Dermis lymphatic vessel endothelial cell (primary cell): ENCODE data around the gene MINK1. TPM values are rescaled to one million over a fixed set of nuclear protein-coding genes. Genes with fewer than 3 reads are reported as not detected.

Experiments used
- total RNA-seq: library from RNA; depleted of rRNA; stranded (reverse); fragments of >200 nt; gene quantifications from 2 replicates; pipeline ENCODE4 v1.2.1, GENCODE V29; 2014

The MINK1 gene
- 25.5 and 31.3 TPM in 2 replicates for total RNA-seq

GRCh38 chr17:4833178-4833940, at the start of gene MINK1:
Gene MINK1 (plus strand): TSS chr17:4833340. CDS start chr17:4833584, 244 bp downstream.

DNA sequence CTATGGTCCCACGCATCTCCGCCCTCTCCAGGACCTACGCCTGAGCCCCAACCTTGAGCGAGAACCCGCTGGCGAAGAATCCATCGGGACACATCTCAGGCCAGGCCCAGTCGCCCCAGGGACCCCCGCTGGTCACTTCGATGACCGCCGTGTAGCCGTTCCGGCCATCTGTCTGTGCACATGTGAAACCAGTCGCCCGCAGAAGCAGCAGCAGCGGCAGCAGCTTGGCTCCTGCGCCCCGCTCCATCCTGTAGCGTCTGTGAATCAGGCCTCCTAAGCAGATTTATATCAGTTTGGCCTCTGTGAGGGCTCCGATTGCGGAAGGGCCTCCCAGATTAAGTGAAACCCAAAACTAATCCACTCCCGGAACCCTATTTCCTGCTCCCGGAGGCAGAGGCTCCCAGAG, 47.0 kb upstream of the MINK1 start, which contains the start of gene VMO1:
TSS of gene VMO1 (minus strand) at position 259 of the 406 bp plus-strand sequence. CDS start at position 247, 12 bp downstream.

DNA sequence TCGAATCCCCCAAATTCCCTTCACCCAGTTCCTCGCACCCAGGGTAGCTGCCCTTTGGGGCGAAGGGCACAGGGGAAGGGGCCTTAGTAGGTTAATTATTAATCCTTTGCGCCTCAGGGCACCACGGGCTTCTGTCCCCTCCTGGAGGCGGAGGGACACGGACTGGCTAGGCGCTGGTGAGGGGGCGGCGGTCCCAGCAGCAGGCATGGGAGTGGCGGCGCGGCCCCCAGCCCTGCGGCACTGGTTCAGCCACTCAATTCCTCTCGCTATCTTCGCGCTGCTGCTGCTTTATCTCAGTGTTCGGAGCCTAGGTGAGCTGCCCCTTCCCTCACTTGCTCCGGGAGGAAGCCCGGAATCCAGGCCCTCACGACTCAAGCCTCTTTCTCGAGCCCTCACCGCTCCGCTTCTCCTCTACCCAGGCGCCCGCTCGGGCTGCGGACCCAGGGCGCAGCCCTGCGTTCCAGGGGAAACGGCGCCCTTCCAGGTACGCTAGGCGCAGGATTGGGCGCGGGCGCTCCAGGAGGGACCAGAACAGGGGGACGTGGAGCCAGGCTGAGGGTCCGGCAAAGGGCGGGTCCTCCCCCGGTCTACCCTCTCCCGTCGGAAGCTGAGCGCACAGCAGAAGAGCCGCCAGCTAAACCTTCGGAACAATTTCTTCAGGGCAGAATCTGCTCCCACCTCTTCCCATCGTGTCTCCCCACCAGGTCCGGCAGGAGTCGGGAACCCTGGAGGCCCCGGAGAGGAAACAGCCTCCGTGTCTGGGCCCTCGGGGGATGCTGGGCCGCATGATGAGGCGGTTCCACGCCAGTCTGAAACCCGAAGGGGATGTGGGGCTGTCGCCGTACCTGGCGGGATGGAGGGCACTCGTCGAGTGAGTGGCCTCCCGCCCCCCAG, 44.1 kb upstream of the MINK1 start, which contains the start of gene GLTPD2:
TSS of gene GLTPD2 (plus strand) at position 158 of the 894 bp plus-strand sequence. CDS start at position 206, 48 bp downstream.

DNA sequence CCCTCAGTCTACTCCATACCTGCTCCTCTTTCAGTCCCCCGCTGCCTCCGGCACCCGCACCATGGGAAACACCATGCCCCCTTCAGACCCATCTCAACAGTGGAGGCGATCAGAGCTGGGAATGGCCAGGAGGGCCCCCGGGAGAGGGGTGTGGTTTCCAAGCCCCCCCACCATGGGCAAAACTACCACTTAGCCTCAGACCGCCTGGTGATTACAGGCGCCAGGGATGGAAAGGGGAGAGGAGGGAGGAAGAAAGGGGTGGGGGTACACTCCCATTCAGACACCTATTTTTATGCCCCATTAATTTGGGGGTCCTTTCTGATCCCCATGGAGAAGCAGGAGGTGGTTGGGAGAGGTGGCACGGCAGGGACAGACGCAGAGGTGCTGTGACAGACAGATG, 30.9 kb upstream of the MINK1 start, which contains the start of gene C17orf114:
TSS of gene C17orf114 (minus strand) at position 101 of the 400 bp plus-strand sequence.

GRCh38 chr17:4806777-4807604, 26.1 kb upstream of the MINK1 start, which contains the start of gene PLD2:
Gene PLD2 (plus strand): TSS chr17:4807152. CDS start chr17:4807773, 621 bp downstream.

DNA sequence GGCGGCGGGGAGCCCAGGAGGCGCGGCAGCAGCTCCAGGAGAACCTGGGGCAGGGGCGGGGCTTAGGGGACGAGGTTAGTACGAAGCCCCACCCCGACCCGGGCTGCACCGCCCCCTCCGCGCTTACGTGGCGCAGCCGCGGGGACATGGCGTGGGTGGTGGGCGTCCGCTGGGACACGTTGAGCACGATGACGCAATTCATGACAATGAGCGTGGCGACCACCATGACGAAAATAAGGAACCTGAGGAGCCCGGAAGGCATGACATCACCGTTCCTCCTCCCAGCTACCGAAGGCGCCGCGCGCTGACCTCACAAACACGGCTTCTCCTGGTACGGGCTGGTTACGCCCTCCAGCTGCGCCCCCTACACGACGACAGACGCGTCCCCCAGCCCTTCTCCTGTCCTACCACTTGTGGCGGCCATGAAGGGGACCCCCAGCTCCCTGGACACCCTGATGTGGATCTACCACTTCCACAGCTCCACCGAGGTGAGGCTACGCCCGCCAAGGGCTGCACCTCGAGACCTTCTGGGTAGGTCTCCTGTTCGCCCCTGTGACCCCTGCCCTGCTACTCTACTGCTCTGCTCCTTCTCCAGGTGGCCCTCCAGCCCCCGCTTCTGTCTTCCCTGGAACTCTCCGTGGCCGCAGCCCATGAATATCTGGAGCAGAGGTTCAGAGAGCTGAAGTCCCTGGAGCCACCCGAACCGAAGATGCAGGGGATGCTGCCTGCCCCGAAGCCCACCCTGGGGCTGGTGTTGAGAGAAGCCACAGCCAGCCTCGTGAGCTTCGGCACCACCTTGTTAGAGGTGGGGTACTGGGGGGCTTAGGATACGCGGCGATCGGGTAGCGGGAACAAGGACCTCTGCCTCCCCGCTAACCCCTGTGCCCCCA, 66.4 kb downstream of the MINK1 start, which contains the start of gene C17orf107:
TSS of gene C17orf107 (plus strand) at position 196 of the 890 bp plus-strand sequence. CDS start at position 423, 227 bp downstream.

GRCh38 chr17:4903051-4903818, 70.1 kb downstream of the MINK1 start, which contains the start of gene CHRNE:
Gene CHRNE (minus strand): TSS chr17:4903098. CDS start chr17:4903063, 35 bp downstream.

DNA sequence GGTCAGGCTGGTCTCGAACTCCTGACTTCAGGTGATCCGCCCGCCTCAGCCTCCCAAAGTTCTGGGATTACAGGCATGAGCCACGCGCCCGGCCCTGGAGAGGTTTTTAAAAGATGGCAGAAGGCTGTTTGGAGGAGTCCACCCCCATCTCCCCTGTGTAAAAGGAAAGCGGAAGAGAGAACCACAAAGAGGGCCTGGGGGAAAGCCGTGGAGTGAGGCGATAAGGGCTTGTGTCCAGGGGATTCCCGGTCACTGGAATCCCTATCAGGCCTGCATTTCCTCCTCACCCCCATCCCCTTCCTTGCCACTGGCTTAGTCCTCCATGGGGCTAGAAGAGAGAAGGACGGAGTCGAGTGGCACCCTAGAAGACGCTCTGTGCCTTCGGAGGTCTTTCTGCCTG, 98.8 kb downstream of the MINK1 start, which contains the start of gene GP1BA:
TSS of gene GP1BA (plus strand) at position 315 of the 400 bp plus-strand sequence. CDS start 328 bp downstream, outside the sequence.

GRCh38 chr17:4939796-4940554, 106.8 kb downstream of the MINK1 start, which contains the start of the genes RNF167 and SLC25A11:
Gene RNF167 (plus strand): TSS chr17:4940268. CDS start chr17:4940910, 642 bp downstream.
Gene SLC25A11 (minus strand): TSS chr17:4940046. CDS start chr17:4939910, 136 bp downstream.

Other genes with a start within 250 kb of the MINK1 start
- gene SMTNL2, start 248.8 kb upstream of the MINK1 start, total RNA-seq: not detected in 2 replicates
- gene ALOX15, start 191.7 kb upstream of the MINK1 start, total RNA-seq: not detected in 2 replicates
- 7.7 and 10.3 TPM in 2 replicates for gene PELP1, start 129.2 kb upstream of the MINK1 start, total RNA-seq
- gene ARRB2, start 122.7 kb upstream of the MINK1 start, total RNA-seq: 7.5 and 9.0 TPM in 2 replicates
- 9.5 and 11.9 TPM in 2 replicates for gene MED11, start 101.9 kb upstream of the MINK1 start, total RNA-seq
- under 0.01 and 0.11 TPM in 2 replicates for gene ZMYND15, start 93.5 kb upstream of the MINK1 start, total RNA-seq
- gene CXCL16, start 93.4 kb upstream of the MINK1 start, total RNA-seq: 0.54 and 0.77 TPM in 2 replicates
- not detected in 2 replicates for gene TM4SF5, start 61.5 kb upstream of the MINK1 start, total RNA-seq
- 0.22 and 0.95 TPM in 2 replicates for gene VMO1, start 47.0 kb upstream of the MINK1 start, total RNA-seq
- gene GLTPD2, start 44.4 kb upstream of the MINK1 start, total RNA-seq: not detected in 2 replicates
- gene PSMB6, start 37.2 kb upstream of the MINK1 start, total RNA-seq: 164 and 200 TPM in 2 replicates
- gene PLD2, start 26.2 kb upstream of the MINK1 start, total RNA-seq: 26.3 and 35.3 TPM in 2 replicates
- gene C17orf107, start 66.2 kb downstream of the MINK1 start, total RNA-seq: 0.77 and 1.1 TPM in 2 replicates
- 0.86 and 5.7 TPM in 2 replicates for gene CHRNE, start 69.8 kb downstream of the MINK1 start, total RNA-seq
- not detected in 2 replicates for gene GP1BA, start 98.9 kb downstream of the MINK1 start, total RNA-seq
- 45.4 and 50.1 TPM in 2 replicates for gene SLC25A11, start 106.7 kb downstream of the MINK1 start, total RNA-seq
- 11.5 and 12.6 TPM in 2 replicates for gene RNF167, start 106.9 kb downstream of the MINK1 start, total RNA-seq
- 304 and 331 TPM in 2 replicates for gene PFN1, start 115.2 kb downstream of the MINK1 start, total RNA-seq
- 2.2 and 2.3 TPM in 2 replicates for gene ENO3, start 117.8 kb downstream of the MINK1 start, total RNA-seq
- gene SPAG7, start 134.5 kb downstream of the MINK1 start, total RNA-seq: 53.2 and 56.7 TPM in 2 replicates
- gene CAMTA2, start 154.3 kb downstream of the MINK1 start, total RNA-seq: 3.0 and 3.9 TPM in 2 replicates
- gene INCA1, start 164.2 kb downstream of the MINK1 start, total RNA-seq: 0.52 and 0.54 TPM in 2 replicates
- gene KIF1C, start 164.6 kb downstream of the MINK1 start, total RNA-seq: 75.5 and 89.6 TPM in 2 replicates
- under 0.01 and 0.17 TPM in 2 replicates for gene SLC52A1, start 202.1 kb downstream of the MINK1 start, total RNA-seq
- 0.65 and 1.6 TPM in 2 replicates for gene ZFP3, start 245.1 kb downstream of the MINK1 start, total RNA-seq